Anterior cingulate cortex (tissue), 58 donors: ENCODE measurements around the gene DCUN1D2.

Experiments used
- DNase-seq, 58 donors: peaks; one replicate each; lab custom pipeline; 2025; lab: John Stamatoyannopoulos, UW

Gene DCUN1D2

GRCh38 chr13:113520571-113520970 lies 30.1 kb upstream of the DCUN1D2 start:
- DNase-seq: no peak

- DNase-seq: no peak
Measured at GRCh38 chr13:113519556-113519955, 29.0 kb upstream of the DCUN1D2 start.

DNA sequence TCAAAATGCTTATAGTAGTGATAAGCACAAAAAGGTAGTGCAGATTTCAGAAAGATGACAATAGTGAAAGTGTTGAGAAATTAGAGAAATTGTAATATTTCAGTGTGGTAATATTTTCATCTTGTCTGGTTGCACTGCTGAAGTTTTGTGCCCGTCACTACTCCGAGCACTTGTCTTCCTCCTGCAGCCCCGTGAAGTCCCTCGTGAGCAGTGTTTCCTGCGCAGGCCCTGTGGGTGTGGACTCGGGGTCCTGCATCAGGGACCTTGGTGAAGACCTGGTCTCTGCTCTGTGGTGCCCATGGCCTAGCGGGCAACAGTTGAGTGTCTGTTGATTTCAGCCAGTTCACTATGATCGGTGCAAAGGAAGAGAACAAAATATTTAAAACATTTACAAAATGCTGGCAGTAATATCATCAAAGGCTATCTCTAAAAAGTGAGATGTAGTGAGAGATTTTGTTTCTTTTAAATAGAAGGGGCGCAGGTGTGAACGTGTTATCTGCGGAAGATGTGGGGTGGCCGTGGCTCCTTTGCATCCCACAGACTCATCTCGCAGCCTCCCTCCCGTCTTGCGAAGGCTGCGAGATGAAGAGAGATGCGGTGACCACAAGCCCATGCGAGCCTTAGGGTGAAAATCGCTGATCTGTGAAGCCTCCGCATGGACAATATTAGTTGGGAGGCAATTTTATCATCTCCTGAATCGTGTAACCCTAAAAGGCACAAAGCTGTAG lies 27.7 kb upstream of the DCUN1D2 start:
- DNase-seq: no peak

DNA sequence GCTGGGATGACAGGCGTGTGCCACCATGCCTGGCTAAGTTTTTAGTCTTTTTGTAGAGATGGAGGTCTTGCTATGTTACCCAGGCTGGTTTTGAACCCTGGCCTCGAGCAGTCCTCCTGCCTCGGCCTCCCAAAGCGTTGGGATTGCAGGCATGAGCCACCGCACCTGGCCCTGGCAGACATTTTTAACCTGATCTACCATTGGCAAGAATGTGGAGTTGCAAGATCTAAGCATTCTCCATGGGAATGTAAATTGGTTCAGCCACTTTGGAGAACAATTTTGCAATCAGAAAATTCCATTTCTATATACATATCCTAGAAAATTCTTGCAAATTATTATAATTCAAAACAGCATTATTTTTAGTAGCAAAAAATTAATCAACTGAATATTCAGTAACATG lies 24.3 kb upstream of the DCUN1D2 start:
- no peak for DNase-seq

DNA sequence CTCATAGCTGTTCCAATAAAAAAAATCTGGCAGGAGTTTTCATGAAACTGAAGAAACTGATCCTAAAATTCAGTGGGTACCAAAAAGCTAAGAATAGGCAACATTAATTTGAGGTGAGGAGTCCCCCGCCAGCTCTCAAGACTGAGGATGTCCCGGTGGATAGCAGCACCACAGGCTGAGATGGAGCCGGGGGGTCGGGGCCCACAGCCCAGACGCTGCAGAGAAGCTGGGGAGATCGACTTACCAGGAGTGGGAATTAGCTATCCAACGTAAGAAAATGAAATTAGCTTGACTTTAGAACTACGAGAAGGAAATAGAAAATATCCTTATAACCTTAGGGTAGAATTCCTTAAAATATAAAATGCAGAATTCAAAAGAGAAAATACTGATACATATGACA lies 23.2 kb upstream of the DCUN1D2 start:
- no peak for DNase-seq

DNA sequence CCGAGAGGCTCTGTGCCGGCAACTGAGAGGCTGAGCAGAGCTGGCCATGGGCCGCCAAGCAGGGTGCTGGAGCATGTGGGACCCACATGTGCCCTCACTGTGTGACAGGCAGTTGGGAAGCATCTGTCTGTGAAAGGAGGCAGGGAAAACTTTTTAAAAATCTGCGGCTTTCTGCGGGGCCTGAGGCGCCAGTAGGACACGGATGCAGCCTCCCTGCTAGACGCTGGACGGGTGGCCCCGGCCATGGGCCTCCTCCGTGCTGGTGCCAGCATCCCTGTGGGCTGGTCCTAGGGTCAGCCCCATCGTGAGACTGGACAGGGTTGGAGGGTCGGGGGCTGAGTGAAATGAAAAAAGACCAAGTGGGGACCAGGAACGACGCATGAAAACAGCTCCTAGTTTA lies 20.9 kb upstream of the DCUN1D2 start:
- DNase-seq: no peak

- DNase-seq: no peak
Measured at GRCh38 chr13:113510871-113511270, 20.4 kb upstream of the DCUN1D2 start.

DNA sequence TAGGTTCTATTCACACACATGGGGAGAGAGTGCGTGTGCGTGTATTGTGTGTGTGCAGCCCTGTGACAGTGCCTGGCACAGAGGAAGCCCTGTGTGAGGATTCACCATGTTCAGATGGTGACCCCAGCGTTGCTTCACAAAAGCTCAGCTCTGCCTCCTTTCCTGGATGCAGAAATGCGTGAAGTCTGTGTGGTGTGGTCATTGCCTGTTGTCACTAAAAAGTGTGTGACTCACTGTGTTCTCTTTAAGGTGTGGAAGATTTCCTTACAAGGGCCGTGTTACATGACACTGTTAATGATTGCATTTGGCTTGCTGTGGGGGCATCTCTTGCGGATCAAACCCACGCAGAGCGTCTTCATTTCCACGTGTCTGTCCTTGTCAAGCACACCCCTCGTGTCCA lies 19.5 kb upstream of the DCUN1D2 start:
- no peak for DNase-seq

- DNase-seq: no peak
Measured at GRCh38 chr13:113508521-113509254, 18.2 kb upstream of the DCUN1D2 start.

DNA sequence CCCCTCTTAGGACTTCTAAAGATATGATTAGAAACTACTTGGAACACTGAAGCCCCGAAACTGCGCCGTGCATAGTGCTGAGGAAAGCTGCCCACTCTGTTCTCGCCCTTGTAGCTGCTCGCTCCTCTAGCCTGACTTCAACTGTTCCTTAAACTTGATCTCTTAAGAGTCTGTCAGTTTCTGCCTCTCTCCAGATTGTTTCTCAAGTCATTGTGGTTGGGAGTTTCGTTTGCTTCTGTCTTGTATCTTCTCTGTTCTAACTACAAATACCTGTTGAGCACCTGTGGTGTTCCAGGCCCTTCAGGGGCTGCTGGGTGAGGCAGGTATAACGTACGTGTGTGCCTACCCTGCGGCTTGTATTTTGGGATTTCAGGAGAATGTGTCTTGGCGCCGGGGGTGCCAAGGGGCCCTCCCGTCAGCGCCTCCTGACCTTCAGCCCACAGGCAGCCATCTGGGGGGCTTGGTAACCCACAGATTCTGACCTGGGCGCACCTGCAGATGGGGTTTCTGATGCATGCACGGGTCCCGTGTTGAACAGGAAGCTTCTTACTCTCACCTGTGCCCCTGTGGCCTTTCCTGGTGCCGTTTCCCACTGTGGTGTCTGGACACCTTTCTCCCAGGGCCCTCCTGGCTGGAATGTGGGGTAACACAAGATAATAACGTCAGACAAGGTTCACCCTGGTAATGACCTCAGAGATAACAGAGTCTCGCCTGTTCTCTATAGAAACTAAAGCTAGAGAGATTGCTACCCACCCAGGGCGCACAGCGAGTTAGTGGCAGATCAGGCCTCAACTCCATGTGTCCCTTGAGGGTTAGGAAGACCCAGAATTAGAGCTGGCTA lies 17.2 kb upstream of the DCUN1D2 start:
- DNase-seq: no peak

- DNase-seq: no peak
Measured at GRCh38 chr13:113506871-113507388, 16.4 kb upstream of the DCUN1D2 start.

- no peak for DNase-seq
Measured at GRCh38 chr13:113506025-113506685, 15.6 kb upstream of the DCUN1D2 start.

DNA sequence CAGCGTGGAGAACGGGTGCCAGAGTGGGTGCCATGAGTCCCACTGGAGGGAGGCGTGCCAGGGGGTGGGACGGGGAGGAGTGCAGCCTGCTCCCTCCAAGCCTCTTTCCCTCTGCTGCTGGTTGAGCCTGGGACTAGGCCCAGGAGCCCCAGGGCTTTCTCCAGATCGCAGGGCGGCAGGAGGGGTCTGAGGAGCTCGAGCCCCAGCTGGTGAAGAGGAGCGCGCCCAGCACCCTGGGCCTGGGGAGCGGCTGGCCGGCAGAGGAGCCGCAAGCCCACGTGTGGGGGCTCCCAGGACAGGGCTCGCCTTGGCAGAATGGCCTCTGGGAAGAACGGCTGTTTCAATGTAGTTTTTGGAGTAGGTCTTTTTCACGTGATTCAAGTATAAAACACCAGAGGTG lies 12.2 kb upstream of the DCUN1D2 start:
- DNase-seq: no peak

GRCh38 chr13:113500530-113501265 lies 10.2 kb upstream of the DCUN1D2 start:
- DNase-seq: no peak

DNA sequence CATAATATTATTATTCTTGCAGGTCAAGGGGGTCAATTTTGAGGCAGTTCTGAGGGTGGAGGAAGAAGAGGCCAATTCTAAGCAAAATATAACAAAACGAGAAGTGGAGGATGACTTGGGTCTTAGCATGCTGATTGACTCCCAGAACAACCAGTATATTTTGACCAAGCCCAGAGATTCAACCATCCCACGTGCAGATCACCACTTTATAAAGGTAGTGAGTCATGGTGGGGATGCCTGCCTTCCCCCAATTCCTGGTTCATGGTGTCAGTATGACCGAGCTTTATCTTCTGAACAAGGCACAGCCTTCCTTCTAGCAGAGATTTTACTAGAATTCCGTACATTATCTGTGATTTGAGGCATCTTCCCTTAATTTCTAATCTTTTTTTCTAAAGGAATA lies 9.4 kb upstream of the DCUN1D2 start:
- no peak for DNase-seq

DNA sequence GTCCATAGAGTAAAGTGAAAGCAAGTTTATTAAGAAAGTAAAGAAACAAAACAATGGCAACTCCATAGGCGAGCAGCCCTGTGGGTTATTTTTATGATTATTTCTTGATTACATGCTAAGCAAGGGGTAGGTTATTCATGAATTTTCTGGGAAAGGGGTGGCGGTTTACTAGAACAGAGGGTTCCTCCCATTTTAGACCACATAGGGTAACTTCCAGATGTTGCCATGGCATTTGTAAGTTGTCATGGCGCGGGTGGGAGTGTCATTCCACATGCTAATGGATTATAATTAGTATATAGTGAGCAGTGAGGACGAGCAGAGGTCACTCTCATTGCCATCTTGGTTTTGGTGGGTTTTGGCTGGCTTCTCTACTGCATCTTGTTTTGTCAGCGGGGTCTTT lies 8.4 kb upstream of the DCUN1D2 start:
- DNase-seq: no peak

DNA sequence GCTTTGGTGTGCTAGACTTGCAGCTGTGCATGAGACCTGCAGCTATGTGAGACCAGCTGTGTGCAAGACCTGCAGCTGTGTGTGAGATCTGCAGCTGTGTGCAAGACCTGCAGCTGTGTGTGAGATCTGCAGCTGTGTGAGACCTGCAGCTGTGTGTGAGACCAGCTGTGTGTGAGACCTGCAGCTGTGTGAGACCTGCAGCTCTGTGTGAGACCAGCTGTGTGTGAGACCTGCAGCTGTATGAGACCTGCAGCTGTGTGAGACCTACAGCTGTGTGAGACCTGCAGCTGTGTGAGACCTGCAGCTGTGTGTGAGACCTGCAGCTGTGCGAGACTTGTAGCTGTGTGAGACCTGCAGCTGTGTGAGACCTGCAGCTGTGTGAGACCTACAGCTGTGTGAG lies 6.7 kb upstream of the DCUN1D2 start:
- DNase-seq: no peak

DNA sequence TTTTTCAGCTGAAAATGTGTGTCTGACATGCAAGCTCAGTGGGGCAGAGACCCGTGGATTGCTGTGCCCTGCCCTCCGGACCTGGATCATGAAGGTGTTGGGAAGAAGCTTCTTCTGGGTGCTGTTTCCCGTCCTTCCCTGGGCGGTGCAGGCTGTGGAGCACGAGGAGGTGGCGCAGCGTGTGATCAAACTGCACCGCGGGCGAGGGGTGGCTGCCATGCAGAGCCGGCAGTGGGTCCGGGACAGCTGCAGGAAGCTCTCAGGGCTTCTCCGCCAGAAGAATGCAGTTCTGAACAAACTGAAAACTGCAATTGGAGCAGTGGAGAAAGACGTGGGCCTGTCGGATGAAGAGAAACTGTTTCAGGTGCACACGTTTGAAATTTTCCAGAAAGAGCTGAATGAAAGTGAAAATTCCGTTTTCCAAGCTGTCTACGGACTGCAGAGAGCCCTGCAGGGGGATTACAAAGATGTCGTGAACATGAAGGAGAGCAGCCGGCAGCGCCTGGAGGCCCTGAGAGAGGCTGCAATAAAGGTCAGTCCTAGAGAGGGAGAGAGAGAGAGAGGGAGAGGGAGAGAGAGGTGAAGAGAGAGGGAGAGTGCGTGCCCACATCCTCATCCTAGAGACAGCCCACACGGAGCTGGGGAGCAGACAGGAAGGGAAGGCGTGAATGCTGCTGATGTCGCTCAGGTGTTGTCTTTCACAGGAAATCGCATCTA lies 5.1 kb upstream of the DCUN1D2 start:
- DNase-seq: no peak

DNA sequence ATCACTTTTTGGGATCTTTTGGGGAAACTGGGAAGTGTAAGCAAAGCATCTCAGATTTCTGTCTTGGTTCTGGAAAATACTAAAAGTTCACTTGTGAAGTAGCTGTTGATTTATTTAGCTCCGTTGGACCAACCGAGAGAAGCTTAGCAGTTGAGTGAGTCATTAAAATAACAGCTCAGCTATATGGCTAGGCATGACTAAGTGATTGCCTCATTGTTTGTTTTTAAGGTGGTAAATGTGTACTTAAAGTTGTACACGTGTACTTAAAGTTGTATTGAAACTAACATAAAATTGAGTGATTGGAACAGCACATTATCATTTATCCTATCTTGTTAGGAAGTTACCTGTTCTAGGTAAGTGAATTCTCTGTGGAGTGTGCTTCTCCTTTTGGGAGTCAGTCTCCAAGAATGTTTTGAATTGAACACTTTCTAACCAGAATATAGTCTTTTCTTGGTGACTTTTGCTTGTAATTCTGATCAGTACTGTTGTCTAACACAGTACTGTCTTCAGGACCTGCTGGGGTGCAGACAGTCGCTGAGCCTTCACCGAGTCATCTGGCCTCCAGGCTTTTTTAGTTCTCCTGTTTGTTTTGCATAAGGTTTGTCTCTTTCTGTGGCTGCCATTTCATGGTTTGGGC lies 2.9 kb upstream of the DCUN1D2 start:
- no peak for DNase-seq
